ENCODE data around the gene RBPJ. TPM values are rescaled to one million over a fixed set of nuclear protein-coding genes. Genes with fewer than 3 reads are reported as not detected.

RBPJ gene
- total and polyA plus RNA-seq, 2 of the 8 experiments (the other 6 are each of a cell fraction or from before 2014, with no cell fraction given), result 65.5 to 217 TPM

- ChIA-PET CTCF (ENCODE audit: partially characterized antibody) (interaction anchor here (5.7 kb wide), 1 partner anchor 267 kb away, joined by 73 read pairs; no protein-coding TSS in a partner anchor), POLR2A (ENCODE audit: partially characterized antibody) (no interaction called here)
- H3K27me3 ChIP-seq (replicated peaks in 1 of 4; ENCODE audit: control insufficient read depth in 3 of 4, extremely low read depth in 1 of 4, insufficient read depth in 3 of 4, low read length in 3 of 4), result no peaks in the 10 kb centered on the region
- no peak overlapping the region for H3K14ac ChIP-seq (ENCODE audit: insufficient read length)
- no peak overlapping the region for H2BK20ac ChIP-seq (ENCODE audit: low read length)
- no peaks in the 10 kb centered on the region for H3K36me3 ChIP-seq (ENCODE audit: control insufficient read depth in 2 of 4, insufficient read depth in 4 of 4, low read length in 3 of 4)
- no peak overlapping the region for H4K8ac ChIP-seq (ENCODE audit: extremely low read depth, insufficient read depth, low read length)
- no peaks in the 10 kb centered on the region for H3K23me2 ChIP-seq (ENCODE audit: low read depth, low read length)
- H3K79me2 ChIP-seq (ENCODE audit: control insufficient read depth in 1 of 2, insufficient read depth in 2 of 2, low read length in 2 of 2), result no peaks in the 10 kb centered on the region
- no peak overlapping the region for H3K4me2 ChIP-seq (ENCODE audit: insufficient read depth in 1 of 2, low read depth in 2 of 2, low read length in 2 of 2)
- no peak overlapping the region for H2AFZ ChIP-seq (ENCODE audit: low read length)
- no peak overlapping the region for H2AK5ac ChIP-seq (ENCODE audit: low read depth, low read length)
- H2BK120ac ChIP-seq (replicated peaks; ENCODE audit: low read depth, low read length), result no peak overlapping the region
- H4K20me1 ChIP-seq (replicated peaks in 1 of 2; ENCODE audit: control insufficient read depth in 1 of 2, insufficient read depth in 2 of 2, low read length in 2 of 2), result no peaks in the 10 kb centered on the region
- H2BK12ac ChIP-seq (ENCODE audit: low read depth, low read length), result no peak overlapping the region
- no peak overlapping the region for H3K23ac ChIP-seq (ENCODE audit: insufficient read length)
- H2BK15ac ChIP-seq (ENCODE audit: low read length), result no peak overlapping the region
- no peak overlapping the region for H3K18ac ChIP-seq (ENCODE audit: extremely low read depth, low read length)
- no peak overlapping the region for H3K27ac ChIP-seq (ENCODE audit: low read depth, low read length)
- no peak overlapping the region for H4K5ac ChIP-seq (ENCODE audit: insufficient read length, low read depth, low read length)
- no peak overlapping the region for H3K9ac ChIP-seq (replicated peaks in 1 of 4; ENCODE audit: extremely low read depth in 1 of 4, low read depth in 3 of 4, low read length in 3 of 4)
- no peak overlapping the region for H3K56ac ChIP-seq (replicated peaks; ENCODE audit: insufficient read length, low read depth, low read length)
- DNase-seq (ENCODE audit: low read depth in 1 of 2, low spot score in 2 of 2) (no peak), FAIRE-seq (no peak)
- H3K4ac ChIP-seq (replicated peaks; ENCODE audit: insufficient read length, low read depth, low read length), result no peak overlapping the region
- peaks cover 4 to 11% (median 8%) of the 10 kb centered on the region in 4 experiments for H3K4me1 ChIP-seq (replicated peaks in 1 of 4; ENCODE audit: control insufficient read depth in 3 of 4, insufficient read depth in 4 of 4, low read length in 3 of 4)
- no peak overlapping the region for H4K91ac ChIP-seq (replicated peaks; ENCODE audit: insufficient read length, low read length)
- H2BK5ac ChIP-seq (ENCODE audit: low read depth, low read length), result no peak overlapping the region
- no peaks in the 10 kb centered on the region for H3K79me1 ChIP-seq (ENCODE audit: low read depth, low read length)
- H3K9me3 ChIP-seq (ENCODE audit: insufficient read depth in 2 of 2, low read depth in 1 of 2, low read length in 1 of 2), result 0 out of 4 replicates have a peak, but pooled peaks cover 0 to 2% of the 10 kb centered on the region in 2 experiments
- H3K4me3 ChIP-seq (ENCODE audit: extremely low read depth in 1 of 4, insufficient read depth in 2 of 4, low read depth in 3 of 4, low read length in 4 of 4), result no peak overlapping the region
- WGBS, 2 experiments (ENCODE audit: extremely low coverage in 1 of 2, insufficient coverage in 1 of 2, insufficient read length in 1 of 2, insufficient replicate concordance in 2 of 2, low coverage in 1 of 2, low lambda C conversion rate in 2 of 2, missing lambda C conversion rate in 1 of 2), result 96% methylated on average over 3 of the region's 3 CpGs; no CpG with 5 or more reads in 1 of the 2 experiments
- TF ChIP-seq KDM5A (IDR thresholded peaks at IDR 0.05; ENCODE audit: low read length), result no peak
- TF ChIP-seq SIN3A (conservative IDR thresholded peaks at IDR 0.05 in 1 of 2, IDR thresholded peaks at IDR 0.05 in 1 of 2; ENCODE audit: low read depth in 1 of 2, low read length in 2 of 2), result no peak
- TF ChIP-seq SAP30 (IDR thresholded peaks at IDR 0.05; ENCODE audit: insufficient read depth, insufficient replicate concordance, low read length), result no peak
- no peak for TF ChIP-seq ATF2 (IDR thresholded peaks at IDR 0.05; ENCODE audit: low read length)
- no peak for TF ChIP-seq BACH1 (IDR thresholded peaks at IDR 0.05; ENCODE audit: low read length)
- TF ChIP-seq JUND (IDR thresholded peaks at IDR 0.05; ENCODE audit: low read length), result no peak
- no peak for TF ChIP-seq SRF (IDR thresholded peaks at IDR 0.05; ENCODE audit: low read depth, low read length)
- no peak for TF ChIP-seq TAF1 (IDR thresholded peaks at IDR 0.05; ENCODE audit: low read depth, low read length)
- TF ChIP-seq ZNF274 (IDR thresholded peaks at IDR 0.05; ENCODE audit: borderline replicate concordance, extremely low read depth, low read length), result no peak
- no peak for TF ChIP-seq CTCF (IDR thresholded peaks at IDR 0.05; ENCODE audit: control extremely low read depth in 1 of 3, insufficient read depth in 1 of 3, low read depth in 1 of 3, low read length in 3 of 3)
Observed at GRCh38 chr4:26454961-26455360, 134.1 kb downstream of the RBPJ start.

All from H1 (cell line).